ENCODE measurements around the gene WWOX. TPM values are rescaled to one million over a fixed set of nuclear protein-coding genes. Genes with fewer than 3 reads are reported as not detected.

The WWOX gene
- total RNA-seq, 1 experiment from 2014 or later, result 35.6 TPM

GRCh38 chr16:78137179-78137578, 37.7 kb downstream of the WWOX start:
- TF ChIP-seq, protein P1, sequence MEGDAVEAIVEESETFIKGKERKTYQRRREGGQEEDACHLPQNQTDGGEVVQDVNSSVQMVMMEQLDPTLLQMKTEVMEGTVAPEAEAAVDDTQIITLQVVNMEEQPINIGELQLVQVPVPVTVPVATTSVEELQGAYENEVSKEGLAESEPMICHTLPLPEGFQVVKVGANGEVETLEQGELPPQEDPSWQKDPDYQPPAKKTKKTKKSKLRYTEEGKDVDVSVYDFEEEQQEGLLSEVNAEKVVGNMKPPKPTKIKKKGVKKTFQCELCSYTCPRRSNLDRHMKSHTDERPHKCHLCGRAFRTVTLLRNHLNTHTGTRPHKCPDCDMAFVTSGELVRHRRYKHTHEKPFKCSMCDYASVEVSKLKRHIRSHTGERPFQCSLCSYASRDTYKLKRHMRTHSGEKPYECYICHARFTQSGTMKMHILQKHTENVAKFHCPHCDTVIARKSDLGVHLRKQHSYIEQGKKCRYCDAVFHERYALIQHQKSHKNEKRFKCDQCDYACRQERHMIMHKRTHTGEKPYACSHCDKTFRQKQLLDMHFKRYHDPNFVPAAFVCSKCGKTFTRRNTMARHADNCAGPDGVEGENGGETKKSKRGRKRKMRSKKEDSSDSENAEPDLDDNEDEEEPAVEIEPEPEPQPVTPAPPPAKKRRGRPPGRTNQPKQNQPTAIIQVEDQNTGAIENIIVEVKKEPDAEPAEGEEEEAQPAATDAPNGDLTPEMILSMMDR (conservative IDR thresholded peaks at IDR 0.05), result no peak
- no peak for TF ChIP-seq EZH2 (IDR thresholded peaks at IDR 0.05; ENCODE audit: low read depth)

DNA sequence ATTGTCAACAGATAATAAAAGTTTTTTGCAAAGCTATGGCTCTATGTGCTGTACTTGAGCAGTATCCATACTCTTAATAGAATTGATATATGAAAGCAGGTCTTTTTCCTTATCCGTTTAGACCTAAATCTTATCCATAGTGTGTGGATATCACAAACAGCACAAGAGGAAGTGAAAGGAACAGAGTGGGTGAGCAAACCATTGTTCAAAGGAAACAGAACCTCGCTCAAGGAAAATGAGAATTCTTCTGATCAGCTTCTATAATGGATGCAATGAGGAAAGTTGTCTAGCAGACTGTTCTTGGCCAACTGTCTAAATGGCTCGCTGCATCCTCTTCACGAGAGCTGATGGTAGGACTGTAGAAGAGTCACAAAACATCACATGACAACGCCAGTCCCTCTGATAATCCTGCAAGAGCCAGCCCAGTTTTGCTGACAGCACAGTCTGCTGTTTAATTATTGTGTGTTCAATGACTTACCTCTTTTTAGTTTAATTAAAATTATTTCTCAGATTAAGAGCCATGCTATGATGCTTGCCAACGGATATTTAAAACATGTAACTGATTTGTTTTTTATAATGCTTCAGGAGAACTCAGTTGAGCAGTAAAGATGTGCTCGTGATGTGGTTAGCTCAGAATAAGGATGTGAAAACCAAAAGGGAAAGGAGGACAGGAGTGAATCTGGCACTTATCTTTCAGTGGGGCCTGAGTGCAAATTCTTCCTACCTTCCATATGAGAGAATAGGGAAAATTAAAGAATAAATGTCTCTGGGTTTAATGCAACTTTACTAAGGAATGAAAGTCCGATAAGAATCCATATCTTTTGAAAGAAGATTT, 38.5 kb downstream of the WWOX start:
- ChIA-PET POLR2A (ENCODE audit: unreplicated experiment) (no interaction called here), CTCF (no interaction called here)
- Histone ChIP-seq H3K4me3 (no peak overlapping the region), H3K9me3 (ENCODE audit: insufficient read depth, low read depth) (no peaks in the 10 kb centered on the region), H3K36me3 (ENCODE audit: low read depth) (no peaks in the 10 kb centered on the region), H4K20me1 (ENCODE audit: insufficient read depth) (no peaks in the 10 kb centered on the region), H3K4me2 (no peak overlapping the region), H3F3A (ENCODE audit: insufficient read depth, low read depth) (no peaks in the 10 kb centered on the region), H3K9me2 (ENCODE audit: insufficient read depth) (no peaks in the 10 kb centered on the region), H3K27me3 (ENCODE audit: insufficient read depth, low read depth) (no peaks in the 10 kb centered on the region), H3K27ac (no peak overlapping the region), H3K4me1 (replicated peaks; ENCODE audit: insufficient read depth) (no peaks in the 10 kb centered on the region), H3K79me2 (ENCODE audit: low read depth) (no peaks in the 10 kb centered on the region), H2AFZ (no peak overlapping the region)
- no TSS peak for BruUV-seq (replicated peaks)
- intact Hi-C loops (cut with micrococcal nuclease; ENCODE audit: unreplicated experiment), result no loop called here
- no peak for TF ChIP-seq EZH2 (IDR thresholded peaks at IDR 0.05; ENCODE audit: low read depth)
- TF ChIP-seq, protein P1 (conservative IDR thresholded peaks at IDR 0.05), result no peak
- no peak for DNase-seq

More at GRCh38 chr16:78137179-78137578, 37.7 kb downstream of the WWOX start:
- no peaks in the 10 kb centered on the region for H3K79me2 ChIP-seq (ENCODE audit: low read depth)
- H3K9me3 ChIP-seq (ENCODE audit: insufficient read depth, low read depth), result no peaks in the 10 kb centered on the region
- no peaks in the 10 kb centered on the region for H3K36me3 ChIP-seq (ENCODE audit: low read depth)
- no peaks in the 10 kb centered on the region for H3K27me3 ChIP-seq (ENCODE audit: insufficient read depth, low read depth)
- no TSS peak for BruUV-seq (replicated peaks)
- H3K4me2 ChIP-seq, result no peak overlapping the region
- H4K20me1 ChIP-seq (ENCODE audit: insufficient read depth), result no peaks in the 10 kb centered on the region
- H3F3A ChIP-seq (ENCODE audit: insufficient read depth, low read depth), result no peaks in the 10 kb centered on the region
- intact Hi-C loops (cut with micrococcal nuclease; ENCODE audit: unreplicated experiment), result no loop called here
- ChIA-PET CTCF (no interaction called here), POLR2A (ENCODE audit: unreplicated experiment) (no interaction called here)
- H2AFZ ChIP-seq, result no peak overlapping the region
- no peaks in the 10 kb centered on the region for H3K9me2 ChIP-seq (ENCODE audit: insufficient read depth)
- no peak for DNase-seq
- no peak overlapping the region for H3K27ac ChIP-seq
- H3K4me3 ChIP-seq, result no peak overlapping the region
- no peaks in the 10 kb centered on the region for H3K4me1 ChIP-seq (replicated peaks; ENCODE audit: insufficient read depth)

- CTCF ChIA-PET, result no interaction called here
- H3K4me2 ChIP-seq, result no peak overlapping the region
- intact Hi-C loops (cut with micrococcal nuclease; ENCODE audit: unreplicated experiment), result no loop called here
These were observed 41.5 kb downstream of the WWOX start for GRCh38 chr16:78140818-78141466.

More at GRCh38 chr16:78140818-78141466, 41.5 kb downstream of the WWOX start:
- Histone ChIP-seq H3K36me3 (ENCODE audit: low read depth) (no peaks in the 10 kb centered on the region), H4K20me1 (ENCODE audit: insufficient read depth) (no peaks in the 10 kb centered on the region), H3K79me2 (ENCODE audit: low read depth) (no peaks in the 10 kb centered on the region), H3K9me2 (ENCODE audit: insufficient read depth) (no peaks in the 10 kb centered on the region), H3K27me3 (ENCODE audit: insufficient read depth, low read depth) (no peaks in the 10 kb centered on the region), H3K4me1 (replicated peaks; ENCODE audit: insufficient read depth) (no peaks in the 10 kb centered on the region), H3K27ac (no peak overlapping the region), H3K9me3 (ENCODE audit: insufficient read depth, low read depth) (no peaks in the 10 kb centered on the region), H3K4me3 (no peak overlapping the region), H3F3A (ENCODE audit: insufficient read depth, low read depth) (no peaks in the 10 kb centered on the region), H2AFZ (no peak overlapping the region)
- TF ChIP-seq EZH2 (IDR thresholded peaks at IDR 0.05; ENCODE audit: low read depth), result no peak
- TF ChIP-seq, protein P1 (conservative IDR thresholded peaks at IDR 0.05), result no peak
- no TSS peak for BruUV-seq (replicated peaks)
- DNase-seq, result no peak
- POLR2A ChIA-PET (ENCODE audit: unreplicated experiment), result no interaction called here

All from PC-9 (cell line).